ENCODE results near the gene ACSS3. TPM values are rescaled to one million over a fixed set of nuclear protein-coding genes. Genes with fewer than 3 reads are reported as not detected.
"Not testable (repeated sequence)": the region's sequence is repeated elsewhere in the genome, so short reads cannot be mapped to it uniquely, and the experiment has no call there.

The ACSS3 gene
- total RNA-seq, 1 donor from 2014 or later: 11.1 TPM

DNA sequence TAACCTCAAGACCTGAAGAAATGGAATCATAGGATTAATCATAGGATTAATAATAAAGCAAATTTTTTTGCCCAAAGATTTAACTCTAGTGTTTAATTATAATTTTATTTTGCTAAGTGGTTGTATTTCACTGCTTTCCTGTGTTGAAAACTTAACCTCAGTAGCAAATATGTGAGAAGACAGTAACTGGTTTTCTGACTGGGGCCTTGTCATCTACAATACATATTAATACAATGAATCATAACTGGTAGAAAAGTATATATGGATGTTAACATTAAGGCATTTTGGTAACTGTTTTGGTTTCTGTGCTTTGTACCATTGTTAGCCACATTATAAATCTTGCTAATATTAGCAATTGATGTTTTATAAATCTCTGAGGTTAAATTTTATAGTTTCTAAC, 92.2 kb downstream of the ACSS3 start:
- no peak for DNase-seq

DNA sequence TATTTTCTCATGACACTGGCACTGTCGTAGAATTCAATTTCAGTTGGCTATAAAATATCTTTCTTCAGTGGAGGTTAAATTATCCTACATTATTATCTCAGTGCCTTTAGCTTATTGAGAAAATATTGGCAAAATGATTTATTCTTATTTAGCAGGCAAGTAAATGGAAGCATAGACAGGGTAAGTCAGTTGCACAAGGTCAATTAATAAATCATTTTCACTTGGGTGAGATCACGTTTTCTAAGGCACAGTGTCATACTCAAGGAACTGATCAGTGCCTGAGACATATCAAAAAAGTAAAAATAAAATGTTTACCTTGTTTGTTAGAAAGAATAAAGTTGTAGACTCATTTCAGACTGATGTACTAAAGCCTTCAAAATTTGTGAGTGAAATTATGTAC, 95.0 kb downstream of the ACSS3 start:
- no peak for DNase-seq

DNA sequence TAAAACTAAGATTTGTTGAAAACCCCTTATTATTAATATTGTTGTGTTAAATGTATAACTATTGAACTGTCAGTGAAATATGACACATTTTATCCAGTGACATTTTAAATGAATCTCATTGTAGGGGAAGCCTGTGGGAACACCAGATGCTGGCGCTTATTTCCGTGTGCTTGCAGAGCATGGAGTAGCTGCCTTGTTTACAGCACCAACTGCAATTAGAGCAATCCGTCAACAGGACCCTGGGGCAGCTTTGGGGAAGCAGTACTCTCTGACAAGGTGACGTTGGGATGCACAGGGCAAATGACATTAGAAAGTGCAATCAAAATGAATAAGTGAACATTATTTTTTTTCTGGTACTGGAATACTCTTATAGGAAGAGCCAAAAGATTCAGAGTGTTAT, 96.8 kb downstream of the ACSS3 start:
- no peak for DNase-seq

DNA sequence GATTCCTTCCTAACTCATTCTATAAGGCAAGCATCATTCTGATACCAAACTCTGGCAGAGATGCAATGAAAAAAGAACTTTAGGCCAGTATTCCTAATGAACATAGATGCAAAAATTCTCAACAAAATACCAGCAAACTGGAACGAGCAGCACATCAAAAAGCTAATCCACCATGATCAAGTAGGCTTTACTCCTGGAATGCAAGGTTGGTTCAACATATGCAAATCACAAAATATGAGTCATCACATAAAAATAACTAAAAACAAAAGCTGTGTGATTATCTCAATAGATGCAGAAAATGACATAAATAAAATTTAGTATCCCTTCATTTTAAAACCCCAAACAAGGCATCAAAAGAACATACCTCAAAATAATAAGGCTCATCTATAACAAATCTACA, 98.9 kb downstream of the ACSS3 start:
- DNase-seq: peak; percentile 3

DNA sequence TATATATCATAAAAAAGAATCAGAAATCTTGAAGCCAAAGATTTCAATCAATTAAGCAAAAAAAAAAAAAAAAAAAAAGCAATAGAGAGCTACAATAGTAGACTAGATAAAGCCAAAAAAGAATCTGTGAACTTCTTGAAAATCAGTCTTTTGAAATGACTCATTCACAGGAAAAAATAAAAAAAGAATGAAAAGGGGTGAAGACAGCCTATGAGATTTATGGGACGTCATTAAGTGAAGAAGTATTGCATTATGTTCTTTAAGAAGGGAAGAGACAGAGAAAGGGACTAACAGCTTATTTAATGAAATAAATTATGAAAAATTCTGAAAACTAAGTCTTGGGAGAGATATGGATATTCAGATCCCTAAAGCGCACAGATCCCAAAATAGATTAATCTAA, 103.8 kb downstream of the ACSS3 start:
- DNase-seq: no peak

DNA sequence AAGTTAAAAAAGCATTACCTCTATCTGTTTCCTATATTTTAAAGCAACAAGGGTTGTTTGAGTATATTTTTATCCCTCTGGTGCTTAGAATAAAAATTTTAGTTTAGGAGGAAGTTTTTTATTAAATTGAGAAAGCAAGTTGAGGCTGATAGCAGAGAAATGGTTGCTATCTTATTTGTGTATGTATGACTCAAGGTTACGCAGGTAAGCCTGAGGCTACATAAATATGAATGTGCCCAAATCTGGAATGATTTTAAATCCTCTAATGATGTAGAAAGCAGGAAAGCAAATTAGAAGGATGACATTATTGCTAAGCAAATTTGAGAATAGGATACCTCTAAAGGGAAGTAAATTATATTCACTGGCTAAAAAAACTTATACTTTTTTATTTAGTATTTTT, 109.8 kb downstream of the ACSS3 start:
- no peak for DNase-seq

DNA sequence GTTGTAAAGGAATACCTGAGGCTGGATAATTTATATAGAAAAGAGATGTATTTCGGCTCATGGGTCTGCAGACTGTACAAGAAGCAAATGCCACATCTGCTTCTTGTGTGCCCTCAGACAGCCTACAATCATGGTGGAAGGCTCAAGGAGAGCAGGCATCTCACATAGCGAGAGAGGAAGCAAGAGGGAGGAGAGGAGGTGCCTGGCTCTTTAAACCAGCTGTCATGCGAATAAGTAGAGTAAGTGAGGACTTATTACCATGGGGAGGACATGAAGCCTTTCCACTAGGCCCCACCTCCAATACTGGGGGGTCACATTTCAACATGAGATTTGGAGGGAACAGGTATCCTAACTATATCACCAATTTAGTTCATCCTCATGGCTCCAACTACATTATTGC, 118.7 kb downstream of the ACSS3 start:
- no peak for DNase-seq

DNA sequence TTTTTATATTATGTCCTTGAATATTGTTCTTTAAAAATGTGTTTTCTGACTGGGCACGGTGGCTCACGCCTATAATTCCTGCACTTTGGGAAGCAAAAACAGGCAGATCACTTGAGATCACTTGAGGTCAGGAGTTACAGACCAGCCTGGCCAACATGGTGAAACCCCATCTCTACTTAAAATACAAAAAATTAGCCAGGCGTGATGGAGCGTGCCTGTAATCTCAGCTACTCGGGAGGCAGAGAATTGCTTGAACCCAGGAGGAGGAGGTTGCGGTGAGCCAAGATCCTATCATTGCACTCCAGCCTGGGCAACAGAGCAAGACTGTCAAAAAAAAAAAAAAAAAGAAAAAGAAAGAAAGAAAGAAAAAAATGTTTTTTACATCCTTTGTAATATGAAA, 122.7 kb downstream of the ACSS3 start:
- not testable (repeated sequence) for DNase-seq

DNA sequence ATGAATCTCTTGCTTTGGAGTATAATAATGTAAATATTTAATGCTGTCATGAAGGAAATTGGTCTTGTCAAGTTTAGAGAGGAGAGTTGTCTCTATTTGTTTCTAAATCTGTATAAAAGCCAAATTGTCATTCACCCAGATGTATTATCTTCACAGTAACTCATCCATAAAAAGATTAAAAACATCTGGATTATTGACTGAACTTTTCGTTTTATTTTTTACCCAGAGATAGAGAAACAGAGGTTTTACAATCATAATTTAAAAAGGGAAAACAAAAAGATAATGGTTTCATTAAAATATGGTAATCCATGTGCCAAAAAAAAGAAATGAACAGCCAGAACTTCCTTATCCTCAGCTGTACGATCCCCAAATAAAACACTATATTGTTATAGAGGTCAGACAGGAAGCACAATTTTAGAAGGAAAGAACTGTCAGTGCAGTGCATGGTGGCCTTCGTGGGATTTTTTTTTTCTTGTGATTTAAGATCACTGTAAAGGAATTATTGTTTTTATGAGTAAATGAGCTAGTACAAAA, 125.9 kb downstream of the ACSS3 start:
- DNase-seq: peak; percentile 5

DNA sequence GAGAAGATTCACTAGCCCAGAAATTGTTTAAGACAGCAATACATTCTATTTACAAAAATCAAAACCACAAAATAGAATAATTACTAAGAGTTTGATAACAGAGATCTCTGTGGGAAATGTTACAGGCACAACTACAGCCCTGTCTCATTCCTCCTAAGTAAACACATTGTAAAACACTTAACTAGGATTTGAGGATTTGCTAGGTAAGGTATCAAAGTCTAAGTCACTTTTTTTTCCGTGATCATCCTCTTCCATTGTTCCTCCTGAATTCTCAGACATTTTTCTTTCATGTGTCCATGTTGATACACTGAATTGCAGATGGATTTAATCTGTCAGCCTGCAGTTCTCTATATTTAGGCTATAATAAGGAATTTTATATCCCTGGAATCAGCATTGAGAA, 127.5 kb downstream of the ACSS3 start:
- DNase-seq: no peak

DNA sequence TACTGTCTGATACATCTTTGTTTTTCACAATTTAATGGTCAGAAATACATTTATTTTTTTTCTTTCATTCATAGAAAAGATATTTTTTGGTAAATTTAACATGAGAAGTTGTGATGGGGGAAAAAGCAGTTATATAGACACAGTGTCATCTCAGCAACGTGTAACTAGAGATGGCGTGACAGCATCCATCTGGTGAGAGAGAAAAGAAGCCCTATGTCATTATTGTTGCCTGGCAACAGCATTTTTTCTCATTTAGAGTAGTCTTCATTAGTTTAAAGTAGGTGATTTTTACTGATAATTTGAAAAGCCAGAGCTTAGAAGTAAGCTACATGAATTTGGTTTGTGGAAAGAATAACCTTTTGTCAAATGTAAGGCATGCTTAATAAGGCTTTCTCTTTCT, 128.6 kb downstream of the ACSS3 start:
- peak; percentile 32 for DNase-seq

DNA sequence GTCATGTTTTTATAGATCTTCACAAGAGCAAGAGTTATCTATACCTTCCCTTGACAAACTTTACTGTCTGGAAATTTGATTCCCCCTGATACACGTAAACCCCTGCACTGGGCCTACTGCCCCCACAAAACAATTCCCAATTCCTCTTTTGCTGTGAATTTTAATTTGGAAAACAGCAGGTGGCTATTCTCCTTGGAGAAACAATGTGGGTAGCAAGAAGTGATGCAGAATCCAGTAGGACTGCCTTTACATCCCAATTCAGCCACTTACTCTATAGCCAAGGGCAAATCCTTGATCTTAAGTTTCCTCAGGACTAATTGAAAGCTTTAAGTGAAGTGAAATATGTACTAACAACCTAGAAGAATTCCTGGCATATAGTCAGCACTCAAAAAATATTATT, 129.3 kb downstream of the ACSS3 start:
- no peak for DNase-seq

DNA sequence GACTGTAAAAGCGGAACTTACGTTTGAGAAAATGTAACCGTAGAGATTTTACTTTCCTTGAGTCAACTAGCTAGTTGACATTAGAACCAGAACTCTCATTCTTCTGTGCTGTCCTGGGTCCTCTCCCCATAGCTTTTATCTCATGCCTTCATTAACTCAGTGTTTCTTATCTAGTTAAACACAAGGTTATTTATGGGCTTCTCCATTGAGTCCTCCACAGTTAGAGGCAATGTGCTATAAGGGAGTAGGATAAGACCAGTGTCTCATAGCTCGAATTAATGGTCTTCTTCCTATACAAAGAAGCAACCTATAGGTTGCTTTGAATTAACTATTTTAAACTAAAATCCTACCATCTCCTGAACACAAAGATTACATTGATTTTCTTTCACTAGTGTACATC, 129.8 kb downstream of the ACSS3 start:
- no peak for DNase-seq

DNA sequence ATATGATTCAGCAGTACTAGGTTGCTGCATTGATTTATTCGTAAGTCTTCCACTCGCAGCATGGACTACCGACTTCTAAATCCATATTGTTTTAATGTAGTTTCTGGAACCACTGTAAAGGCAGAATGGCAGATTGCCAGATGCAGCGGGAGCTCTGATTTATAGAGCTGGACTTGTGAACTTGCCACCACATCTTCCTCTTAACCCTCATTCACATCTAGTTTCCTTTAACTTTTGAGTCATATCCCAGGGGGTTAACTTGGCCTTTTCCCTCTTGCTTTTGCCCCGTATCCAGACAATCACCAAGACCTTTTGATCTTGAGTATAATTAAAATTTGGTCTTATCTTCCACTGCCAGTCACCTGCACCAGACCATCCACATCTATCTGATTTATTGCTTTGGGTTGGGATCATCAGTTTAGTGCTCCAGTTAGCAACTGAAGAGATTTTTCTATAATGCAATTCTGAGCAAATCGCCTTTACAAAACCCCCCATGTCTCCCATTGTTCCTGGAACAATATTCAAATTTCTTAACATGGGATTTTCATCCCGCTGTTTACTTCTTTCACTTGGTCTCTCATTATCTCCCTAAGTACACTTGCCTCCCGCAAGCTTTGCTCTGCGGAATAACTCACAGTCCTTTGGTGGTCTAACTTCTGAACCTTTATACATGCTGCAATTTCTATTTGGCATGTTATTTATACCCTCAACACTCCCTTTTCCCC, 130.5 kb downstream of the ACSS3 start:
- DNase-seq: no peak

DNA sequence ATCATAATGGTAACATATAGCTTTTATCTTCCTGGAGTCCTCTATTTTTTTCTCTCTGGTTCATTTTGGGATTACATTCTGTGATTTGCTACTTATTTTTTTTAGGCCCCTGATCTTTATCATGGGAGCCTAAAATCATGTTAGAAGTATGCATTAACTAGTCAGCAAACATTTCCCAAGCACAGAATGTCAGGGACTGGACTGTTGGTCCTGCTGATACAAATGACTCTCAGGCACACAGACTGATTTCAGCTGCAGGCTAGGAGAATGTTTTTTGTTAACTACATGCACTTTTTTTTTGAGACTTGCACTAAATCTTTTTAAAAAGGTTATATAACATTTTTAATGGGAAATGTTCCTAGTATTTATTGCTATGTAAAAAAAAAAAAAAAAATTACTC, 131.1 kb downstream of the ACSS3 start:
- no peak for DNase-seq

DNA sequence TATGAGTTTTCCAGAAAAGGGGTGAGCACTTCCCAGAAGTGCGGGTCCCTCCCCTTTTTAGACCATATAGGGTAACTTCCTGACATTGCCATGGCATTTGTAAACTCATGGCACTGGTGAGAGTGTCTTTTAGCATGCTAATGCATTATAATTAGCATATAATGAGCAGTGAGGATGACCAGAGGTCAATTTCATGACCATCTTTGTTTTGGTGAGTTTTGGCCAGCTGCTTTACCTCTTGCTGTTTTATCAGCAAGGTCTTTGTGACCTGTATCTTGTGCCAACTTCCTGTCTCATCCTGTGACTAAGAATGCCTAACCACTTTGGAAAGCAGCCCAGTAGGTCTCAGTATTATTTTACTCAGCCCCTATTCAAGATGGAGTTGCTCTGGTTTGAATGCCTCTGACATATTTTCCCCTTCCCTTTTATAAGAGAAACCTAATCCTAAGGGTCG, 131.9 kb downstream of the ACSS3 start:
- DNase-seq: not testable (repeated sequence)

DNA sequence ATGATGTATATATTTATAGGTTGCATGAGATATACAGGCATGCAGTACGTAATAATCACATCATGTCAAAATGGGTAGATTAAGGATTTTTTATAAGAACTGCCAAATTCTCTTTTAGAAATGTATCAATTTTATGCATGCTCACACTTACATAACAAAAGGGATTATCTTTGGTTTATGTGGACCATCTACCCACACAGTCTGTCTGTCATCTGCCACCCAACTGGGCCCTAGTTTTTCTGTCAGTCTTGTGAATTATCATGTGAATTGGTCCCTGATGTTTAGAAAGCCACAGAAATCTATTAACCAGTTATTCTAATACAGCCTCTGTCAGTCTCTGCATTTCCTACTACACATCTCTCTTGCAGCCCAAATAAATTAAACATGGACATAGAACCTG, 133.4 kb downstream of the ACSS3 start:
- no peak for DNase-seq

DNA sequence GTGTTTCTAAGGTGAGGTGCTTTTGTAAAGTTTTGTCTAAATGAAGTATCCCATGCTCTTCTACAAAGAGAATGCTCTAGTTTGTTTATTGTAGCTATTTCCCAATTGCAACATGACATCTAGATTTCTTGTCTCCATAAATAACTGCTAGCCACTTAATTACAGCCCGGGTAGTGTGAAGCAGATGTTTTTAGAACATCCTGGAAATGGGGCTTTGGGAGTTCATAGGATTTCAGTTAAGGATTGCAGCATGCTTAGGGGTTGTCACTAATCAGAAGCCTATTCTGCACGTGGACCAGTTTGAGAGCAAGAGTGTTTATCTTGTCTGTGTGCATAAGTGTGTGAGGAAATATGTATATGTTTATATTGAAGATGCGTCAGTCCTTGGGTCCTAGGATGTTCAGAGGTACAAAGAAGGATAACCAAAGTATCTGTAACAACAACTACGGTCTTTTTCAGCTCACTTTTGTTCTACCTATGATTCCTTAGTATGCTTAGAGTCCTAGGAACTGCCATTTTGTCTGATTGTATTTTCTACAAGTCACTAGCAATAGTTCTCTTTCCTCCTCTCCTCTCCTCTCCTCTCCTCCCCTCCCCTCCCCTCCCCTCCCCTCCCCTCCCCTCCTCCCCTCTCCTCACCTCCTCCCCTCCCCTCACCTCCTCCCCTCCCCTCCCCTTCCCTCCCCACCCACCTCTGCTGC, 135.3 kb downstream of the ACSS3 start:
- DNase-seq: no peak

DNA sequence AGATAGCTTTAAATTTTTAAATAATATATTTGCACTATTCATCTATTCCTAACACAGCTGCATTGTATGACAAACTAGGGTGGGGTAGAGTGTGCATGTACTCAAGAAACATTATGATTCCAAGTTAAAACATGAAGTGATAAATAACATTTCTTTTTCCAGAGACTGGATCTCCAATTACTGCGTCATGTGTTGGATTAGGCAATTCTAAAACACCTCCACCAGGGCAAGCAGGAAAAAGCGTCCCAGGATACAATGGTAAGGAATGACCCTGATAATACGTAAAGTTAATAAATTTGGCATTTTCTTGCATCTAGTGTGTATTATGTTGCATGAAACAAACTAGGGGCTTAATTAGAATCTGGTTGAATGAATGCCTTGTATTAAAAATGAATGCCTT, 138.9 kb downstream of the ACSS3 start:
- no peak for DNase-seq

DNA sequence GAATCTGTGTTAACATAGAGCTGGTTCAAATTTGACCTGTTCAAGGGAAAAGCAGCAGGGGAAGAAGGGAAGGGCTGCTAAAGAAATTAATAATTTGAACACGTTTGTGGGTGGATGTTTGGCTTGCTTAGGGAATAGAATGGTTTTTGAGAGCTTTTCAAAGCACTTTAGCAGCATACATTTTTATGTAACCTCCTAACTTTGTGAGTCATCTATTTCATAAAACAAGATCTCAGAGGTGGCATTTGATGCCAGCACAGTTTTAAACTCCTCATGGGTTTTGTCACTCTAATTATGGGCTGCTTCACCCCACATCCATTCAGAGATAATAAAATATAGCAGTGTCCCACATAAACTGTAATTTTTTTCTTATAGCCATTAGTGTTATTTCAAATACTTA, 143.8 kb downstream of the ACSS3 start:
- no peak for DNase-seq

DNA sequence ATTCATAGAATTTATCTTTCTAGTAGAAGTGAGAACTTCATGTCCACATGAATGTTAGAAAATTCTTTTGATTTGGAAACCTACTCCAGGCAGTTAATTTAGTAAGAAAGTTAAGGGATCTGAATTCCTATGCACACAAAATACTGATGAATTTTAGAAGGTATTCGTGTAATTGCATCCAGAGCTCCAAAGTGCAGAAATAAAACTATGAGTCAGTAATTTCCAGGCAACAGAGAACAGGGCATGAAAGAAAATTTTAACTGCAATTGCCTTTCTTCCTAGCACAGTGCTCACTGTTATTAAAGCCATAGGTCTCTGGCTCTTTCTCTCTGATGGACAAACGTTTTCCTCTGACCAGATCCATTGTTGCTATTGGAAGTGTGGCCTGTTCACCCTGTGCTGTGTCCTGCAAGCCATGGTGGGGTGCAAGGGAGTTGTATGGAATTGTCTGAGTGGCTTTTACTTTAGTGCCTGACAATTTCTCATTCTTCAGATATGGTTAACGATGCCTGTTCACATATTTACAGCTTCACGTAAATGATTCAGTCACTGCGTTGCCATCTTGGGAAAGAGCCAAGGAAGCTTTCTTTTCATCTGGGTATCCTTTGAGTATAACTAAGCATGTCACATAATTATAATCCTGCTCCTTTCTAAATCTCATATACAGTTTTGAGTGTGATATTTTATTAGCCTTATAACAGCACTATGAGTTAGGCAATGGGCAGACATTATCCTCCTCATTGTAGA, 145.1 kb downstream of the ACSS3 start:
- no peak for DNase-seq

DNA sequence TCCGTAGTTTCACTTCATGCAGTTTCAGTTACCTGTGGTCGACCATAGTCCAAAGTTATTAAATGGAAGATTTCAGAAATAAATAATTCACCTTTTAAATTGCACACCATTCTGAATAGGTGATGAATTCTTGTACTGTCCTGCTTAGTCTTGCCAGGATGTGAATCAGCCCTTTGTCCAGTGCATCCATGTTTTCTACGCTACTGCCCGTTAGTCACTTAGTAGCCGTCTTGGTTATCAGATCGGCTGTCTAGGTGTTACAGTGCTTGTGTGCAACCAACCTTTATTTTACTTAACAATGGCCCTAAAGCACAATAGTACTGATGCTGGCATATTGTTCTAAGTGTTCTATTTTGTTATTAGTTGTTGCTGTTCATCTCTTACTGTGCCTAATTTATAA, 146.7 kb downstream of the ACSS3 start:
- DNase-seq: no peak

DNA sequence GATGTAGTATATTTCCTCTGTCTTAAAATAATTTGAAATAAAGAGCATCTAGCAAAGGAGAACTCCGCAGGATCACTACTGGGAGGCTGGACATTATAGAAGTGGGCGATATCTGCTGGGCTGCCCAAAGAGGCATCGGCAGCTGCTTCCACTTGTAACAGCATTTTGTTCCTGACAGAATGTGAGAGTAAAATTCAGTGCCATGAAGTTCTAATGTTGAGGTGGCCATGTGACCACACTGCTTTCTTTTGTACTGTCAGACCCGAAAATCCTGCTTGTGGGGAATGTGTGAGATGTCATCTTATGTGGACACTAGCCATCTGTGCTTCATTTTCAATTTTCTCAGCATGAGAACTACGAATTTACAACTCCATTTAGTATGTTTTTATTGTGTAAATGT, 151.9 kb downstream of the ACSS3 start:
- DNase-seq: peak; percentile 44
